HG03135 (cell line): ENCODE results near the gene HHATL.
"Not testable (repeated sequence)": the region's sequence is repeated elsewhere in the genome, so short reads cannot be mapped to it uniquely, and the experiment has no call there.

ENCODE experiments used
- ATAC-seq: cut with Tn5 transposase; IDR thresholded peaks from one replicate; pipeline ENCODE4 v1.9.1; 2021; ENCODE audit warnings: mild to moderate bottlenecking, moderate library complexity; ENCODE audit not compliant: unreplicated experiment

HHATL gene

DNA sequence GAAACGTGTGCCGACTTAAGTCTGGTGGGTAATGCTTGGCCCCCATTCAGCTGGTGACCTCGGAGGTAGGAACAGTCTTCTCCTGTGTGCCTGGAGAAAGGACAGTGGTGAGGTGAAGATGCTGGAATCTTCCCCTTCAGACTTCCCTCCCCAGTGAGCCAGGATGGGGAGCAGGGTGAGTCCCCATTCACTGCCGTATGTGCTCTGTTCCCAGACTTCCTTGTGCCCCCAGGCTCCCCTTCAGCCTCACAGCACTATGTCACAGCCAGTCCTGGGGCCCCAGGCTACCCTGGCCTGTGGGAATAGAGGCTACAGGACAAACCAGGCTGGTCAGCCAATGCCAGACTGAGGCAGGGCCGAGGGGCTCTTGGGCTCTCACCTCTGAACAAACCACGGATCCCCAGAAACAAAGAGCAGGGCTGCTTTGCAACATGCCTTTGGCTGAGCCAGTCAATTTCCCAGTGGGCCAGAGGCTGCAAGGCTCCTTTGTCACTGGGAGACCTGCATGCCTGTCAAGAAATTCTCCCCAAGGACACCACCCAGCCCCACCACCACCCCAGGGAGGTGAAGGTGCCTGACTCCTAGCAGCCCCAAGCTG, 31.8 kb upstream of the HHATL start:
- no peak for ATAC-seq

DNA sequence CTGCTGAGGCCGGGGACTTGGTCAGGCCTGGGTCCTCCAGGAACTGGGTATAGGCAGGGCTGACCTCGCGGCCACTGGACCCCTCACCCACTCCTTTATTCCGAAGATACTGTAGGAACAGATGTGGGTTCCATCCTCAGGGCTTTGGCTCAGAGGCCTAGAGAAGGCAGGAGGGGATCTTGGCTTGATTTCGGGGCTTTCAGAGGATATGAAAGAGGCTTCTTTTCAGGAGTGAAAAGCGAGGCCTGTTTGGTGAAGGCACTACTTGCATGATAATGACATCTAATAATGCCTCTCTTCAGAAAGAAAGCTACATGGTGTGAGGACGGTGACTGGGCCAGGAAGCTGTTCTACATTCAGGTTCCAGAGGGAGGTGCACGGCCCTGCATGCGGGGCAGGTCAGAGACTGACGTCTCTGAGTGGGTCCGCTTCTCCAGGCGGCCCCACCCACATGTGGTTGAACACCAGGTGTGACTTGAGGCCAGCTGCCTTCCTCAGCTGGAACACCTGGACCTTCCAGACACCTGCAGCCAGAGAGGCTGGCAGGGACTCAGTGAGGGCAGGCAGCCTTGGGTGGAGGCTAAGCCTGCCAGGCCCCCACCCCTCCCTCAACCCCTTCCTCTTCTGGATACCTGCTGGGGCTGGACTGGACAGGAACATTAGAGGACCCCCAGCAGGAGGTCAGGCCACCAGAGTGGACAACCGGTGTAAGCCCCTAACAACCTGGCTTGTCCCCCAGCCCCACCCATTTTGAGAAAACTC, 31.1 kb upstream of the HHATL start:
- ATAC-seq: no peak

DNA sequence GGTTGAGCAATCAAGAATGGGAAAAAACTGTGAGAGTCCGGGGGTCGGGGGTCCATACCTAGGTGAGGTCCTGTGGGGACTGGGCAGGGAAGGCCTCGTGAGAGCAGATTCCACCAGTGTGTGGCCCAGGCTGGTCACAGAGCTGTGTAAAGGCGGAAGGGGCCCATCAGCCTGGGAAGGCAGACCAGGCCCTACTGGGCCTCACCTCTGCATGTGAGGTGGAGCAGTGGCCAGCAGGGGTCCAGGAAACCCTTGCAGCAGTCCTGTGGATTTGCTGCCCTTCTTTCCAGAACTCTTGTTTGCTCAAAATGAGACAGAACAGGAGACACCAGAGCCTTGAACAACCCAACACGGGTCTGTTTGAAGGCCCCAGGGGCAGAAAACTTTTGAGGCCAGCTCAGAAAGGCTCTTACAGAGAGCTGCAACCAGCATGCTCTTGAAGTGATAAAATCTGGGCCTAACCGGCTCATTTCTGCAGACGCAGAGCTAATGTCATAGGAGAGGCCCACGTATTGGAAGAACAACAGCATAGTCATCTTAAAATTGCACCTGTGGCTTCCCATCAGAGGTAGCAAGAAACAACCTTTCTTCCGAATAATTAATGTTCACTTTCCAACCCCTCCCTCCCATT, 30.3 kb upstream of the HHATL start:
- ATAC-seq: no peak

DNA sequence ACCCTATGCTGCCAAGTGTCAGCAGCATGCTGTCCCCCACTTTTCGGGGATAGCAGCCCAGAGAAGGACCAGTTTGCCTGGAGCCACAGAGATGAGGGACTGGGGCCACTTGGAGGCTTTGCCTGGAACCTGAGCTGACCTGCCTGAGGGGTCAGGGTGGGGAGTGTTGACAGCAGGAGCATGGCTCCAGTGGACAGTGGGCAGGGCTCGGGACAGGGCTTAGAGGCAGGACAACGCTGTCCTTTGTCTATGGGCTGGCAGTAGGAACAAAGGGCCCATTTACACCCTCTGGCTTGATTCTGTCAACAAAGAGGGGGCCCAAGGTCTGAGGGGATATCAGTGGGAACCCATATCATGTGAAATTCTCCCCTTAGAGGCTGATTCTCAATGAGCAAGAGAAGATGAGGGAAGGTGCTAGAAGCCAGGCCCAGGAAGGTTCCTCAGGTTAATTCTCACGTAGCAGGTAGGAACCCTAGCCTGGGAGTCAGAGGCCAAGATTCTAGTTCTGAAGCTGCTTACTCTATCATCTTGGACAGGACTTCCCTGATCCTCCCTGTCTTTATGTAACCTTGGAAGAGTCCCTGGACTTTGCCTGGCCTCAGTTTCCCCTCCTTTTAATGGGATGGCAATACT, 29.7 kb upstream of the HHATL start:
- ATAC-seq: no peak

DNA sequence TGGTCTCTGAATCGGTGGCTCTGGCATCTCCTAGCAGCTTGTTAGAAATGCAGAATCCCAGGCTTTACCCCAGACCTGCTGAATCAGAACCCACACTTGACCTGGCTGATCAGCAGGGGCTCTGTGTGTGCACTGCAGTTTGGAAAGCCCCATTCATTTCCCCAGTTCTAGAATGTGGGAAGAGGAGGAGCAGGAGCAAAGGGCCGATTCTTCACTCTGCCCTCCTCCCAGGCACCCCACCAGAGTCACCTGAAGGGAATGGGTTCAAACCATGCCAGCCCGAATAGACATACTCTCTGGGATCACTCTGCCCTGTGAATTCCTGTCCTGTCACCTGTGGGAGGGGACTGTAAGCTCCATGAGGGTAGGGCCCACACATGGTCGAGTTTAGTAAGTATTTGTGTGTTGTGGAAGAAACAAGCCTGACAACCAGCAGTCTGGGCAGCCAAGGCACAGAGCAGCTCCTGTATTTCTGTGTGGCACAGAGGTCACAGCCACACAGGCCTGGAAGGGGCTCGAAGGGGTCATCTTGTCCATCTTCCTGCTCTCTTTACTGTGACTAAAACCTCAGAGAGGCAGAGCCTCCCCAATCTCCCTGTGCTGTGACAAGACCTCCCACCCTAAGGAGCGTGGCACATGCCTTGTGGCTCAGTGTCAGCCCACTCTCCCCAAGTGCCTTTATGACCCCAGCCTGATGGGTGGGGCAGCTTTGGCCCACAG, 29.0 kb upstream of the HHATL start:
- no peak for ATAC-seq

DNA sequence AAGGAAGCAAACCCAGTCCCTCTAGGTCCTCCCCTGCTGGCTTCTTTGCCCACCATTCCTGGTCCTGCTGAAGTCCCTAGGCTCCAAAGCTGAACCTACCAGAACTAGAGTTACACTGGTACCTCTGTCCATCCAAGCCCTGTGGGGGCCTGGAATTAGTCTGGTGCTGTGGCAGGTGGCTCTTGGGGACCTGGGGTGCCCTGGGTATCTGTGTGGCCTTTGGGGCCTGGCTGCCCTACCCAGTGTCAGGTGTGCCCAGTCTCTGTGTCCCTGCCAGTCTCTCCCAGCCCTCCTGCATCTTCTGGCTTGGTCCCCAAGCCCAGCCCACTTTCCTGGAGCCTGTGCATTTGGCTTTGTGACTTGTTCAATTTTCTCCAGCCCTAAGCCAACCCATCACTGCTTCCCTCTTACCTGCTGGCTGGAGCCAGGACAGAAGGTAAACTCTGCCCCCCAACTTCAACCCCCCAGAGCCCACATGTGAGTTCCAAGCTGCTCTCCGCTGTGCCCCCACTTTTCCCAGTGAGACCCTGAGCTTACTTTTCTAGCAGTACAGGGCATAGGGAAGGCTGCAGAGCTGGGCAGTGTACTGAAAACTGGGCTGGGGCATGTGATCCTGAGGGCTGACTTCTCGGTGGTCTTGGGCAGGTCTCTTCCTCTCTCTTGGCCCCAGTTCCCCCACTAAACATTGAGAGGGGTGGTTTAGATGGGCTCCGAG, 28.3 kb upstream of the HHATL start:
- no peak for ATAC-seq

DNA sequence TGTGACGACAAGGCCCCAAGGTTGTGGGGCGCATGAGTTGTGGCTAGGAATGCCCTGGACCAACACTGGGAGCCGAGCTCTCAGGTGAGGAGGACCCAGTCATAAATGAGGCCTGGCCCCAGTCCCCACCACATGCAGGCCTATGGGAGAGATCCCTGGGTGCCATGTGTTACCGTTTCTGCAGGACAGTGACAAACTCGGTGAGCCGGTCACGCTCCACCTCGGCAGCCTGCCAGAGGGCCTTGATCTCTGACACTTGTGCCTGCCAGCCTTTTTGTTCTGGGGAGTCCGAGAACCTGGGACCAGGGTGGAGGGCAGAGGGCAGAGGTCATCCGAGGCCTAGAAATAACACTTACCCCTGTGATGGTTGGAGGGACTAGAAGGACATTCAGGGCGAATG, 27.7 kb upstream of the HHATL start:
- no peak for ATAC-seq

DNA sequence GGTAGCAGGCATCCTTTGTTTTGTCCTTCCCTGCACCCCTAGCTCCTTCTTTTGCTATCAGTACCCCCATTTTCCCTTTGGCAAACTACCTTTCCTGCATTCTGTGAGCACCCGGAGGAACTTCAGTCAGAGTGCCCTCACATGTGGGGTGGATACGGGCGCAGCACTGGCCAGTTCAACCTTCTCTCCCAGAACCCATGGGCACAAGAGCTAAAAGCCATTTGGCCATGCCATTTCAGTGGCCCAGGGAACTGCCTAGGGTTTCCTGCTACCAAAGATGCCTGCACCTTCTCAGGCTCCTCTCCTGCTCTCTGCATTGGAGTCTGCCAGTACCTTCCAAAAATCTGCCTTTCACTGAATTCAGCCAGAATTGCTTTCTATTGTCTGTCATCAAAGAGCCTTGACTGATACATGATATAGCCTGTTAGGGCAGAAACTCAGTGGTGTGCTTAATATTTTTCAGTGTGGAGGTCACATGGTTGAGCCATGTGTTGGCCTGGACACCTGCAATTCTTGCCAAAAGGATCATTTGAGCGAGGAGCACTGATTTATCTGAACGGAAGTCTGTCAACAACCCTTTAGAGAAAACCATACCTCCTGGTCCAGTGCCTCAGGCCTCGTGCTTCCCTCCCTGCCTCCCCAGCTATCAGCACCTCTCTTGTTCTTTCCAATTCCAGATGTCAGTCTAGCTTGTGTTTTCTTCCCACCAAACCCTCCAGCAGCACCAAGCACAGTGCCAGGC, 27.0 kb upstream of the HHATL start:
- ATAC-seq: no peak

DNA sequence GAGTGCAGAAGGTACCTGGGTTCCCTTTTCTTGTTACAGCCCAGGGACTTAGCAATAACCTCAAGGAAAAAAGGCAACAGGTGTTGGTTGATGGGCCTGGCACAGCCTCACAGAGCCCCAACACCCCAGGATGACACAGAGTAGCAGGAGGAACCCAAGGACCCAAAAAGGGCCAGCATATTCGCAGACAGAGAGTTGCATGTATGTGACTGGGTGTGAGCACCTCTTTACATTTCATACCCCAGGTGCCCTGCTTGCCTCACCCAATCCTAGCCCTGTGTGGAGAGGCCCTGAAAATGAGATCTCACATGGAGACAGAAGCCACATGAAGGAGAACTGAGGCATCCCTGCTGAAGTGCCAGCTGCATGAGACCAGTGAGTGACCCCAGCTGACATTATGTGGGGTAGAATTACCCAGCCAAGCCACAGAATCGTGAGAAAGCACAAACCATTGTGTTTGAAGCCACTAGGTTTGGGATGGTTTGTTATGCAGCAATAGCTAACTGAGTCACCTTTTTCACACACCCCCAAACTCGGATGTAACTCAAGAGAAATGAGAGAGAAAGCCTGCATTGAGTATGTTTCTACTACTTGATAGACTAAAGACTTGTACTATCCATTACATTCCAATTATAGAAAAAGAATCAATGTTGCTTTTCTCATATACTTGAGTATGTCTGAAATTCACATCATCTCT, 26.2 kb upstream of the HHATL start:
- no peak for ATAC-seq

DNA sequence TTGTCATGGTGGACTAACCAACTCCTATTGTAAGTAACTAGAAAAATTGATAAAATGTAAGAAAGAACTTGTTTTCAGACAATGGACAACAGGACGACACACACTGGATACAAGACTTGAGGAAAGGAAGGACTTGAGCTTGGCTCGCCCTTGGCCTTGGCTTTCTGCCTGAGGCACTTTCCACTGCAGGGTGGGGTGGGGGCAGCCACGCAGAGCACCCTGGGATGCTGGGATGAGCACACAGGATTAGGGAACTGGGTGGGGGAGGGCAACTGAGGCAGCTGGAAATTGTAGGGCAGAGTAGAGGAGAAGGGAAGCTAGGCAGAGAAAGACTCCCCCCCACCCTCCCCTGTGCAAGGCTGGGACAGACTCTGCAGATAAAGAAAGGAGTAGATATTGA, 25.5 kb upstream of the HHATL start:
- no peak for ATAC-seq

DNA sequence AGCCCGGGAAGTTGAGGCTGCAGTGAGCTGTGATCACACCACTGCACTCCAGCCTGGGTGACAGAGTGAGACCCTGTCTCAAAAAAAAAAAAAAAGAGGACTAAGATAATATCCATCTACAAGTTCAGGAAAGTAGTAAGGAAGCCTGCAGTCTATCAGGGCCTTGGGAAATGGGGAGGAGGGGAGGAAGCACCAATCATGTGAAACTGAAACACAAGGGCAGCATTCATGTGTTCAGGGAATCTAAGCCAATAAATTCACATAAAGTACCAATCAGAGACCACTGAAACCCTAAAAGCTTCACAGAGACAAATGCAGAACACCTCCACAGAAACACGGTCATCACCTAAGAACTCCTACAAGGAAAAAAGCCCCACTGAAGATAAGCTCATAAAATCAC, 22.9 kb upstream of the HHATL start:
- ATAC-seq: no peak

DNA sequence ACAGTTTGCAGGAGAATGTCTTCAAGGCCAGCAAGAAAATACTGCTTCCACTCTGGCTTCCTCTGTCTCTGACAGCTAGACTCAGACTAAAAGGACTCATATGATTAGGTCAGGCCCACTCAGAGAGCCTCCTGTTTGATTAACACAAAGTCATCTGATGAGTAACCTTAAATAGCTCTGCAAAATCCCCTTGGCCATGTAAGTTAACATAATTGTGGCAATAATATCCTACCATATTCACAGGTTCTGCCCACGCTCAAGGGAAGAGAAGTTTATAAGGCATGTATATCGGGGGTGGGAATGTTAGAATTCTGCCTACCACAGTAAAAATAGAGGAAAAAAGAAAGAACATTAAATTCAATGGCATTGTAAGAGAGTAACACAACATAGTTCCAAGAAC, 20.6 kb upstream of the HHATL start:
- no peak for ATAC-seq

DNA sequence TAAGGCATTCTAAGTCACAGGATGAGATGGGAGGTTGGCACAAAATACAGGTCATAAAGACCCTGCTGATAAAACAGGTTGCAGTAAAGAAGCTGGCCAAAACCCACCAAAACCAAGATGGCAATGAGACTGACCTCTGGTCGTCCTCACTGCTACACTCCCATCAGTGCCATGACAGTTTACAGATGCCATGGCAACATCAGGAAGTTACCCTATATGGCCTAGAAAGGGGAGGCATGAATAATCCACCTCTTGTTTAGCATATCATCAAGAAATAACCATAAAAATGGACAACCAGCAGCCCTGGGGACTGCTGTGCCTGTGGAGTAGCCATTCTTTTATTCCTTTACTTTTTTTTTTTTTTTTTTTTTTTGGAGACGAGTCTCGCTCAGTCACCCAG, 19.8 kb upstream of the HHATL start:
- not testable (repeated sequence) for ATAC-seq

DNA sequence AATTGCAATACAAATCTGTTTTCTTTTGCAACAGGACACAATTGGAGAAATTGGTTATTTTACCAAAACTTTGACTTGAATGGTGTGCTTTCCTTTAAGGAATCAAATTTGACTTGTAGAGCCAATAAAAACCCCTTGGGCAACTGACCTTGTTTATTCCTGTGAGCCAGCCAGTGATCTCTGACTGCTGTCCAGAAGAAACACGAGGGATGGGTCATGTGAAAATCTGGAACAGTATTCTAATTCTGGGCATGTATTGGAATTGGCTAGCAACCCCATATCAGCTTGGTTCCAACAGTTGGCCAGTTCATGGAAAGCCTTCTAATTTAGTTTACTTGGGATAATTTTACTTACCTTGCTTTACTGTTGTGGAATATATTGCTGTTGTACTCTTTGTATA, 19.1 kb upstream of the HHATL start:
- ATAC-seq: no peak

DNA sequence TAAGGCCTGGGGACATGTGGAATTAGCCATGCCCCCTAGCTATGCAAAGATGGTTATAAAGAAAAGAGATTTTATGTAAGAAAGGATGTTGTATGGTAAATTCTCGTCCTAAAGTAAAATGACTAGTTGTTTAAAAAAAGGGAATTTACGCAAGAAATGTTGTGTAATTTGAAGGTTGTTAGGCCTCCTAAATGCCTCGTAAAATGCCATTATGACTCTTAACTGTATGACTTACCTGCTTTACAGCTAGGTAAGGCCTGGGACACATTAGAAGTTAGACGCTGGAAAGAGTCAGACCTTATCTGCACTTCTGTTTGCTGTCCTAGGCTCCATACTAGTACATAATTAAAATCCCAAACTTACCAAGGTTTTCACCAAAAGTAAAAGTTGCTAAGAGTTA, 17.5 kb upstream of the HHATL start:
- ATAC-seq: no peak

DNA sequence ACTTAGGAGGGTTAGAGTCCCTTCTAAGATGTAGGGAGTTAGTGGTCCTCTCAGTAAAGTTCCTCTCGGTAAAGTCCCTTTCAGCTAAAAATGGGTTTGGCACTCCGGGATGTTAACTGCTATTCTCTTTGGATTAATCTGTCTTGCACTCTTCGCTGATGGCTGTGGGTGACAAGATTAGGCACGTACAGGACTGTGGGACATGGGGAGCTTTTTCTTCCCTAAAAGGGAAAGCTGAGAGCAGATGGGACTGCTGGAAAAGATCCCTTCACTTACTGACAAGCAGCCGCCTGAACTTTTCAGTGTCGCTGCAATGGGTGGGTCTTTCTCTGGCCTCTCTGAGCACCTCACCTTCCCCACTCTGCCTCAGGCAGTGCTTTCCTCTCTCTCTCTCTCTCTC, 16.4 kb upstream of the HHATL start:
- ATAC-seq: no peak

DNA sequence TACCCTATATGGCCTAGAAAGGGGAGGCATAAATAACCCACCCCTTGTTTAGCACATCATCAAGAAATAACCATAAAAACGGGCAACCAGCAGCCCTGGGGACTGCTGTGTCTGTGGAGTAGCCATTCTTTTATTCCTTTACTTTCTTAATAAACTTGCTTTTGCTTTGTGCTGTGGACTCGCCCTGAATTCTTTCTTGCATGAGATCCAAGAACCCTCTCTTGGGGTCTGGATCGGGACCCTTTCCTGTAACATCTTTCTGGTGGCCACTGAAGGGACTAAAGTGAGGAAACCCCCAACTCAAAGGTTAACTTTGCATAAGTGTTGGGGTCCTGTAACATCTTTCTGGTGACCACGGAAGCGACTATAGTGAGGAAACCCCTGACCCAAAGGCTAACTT, 15.7 kb upstream of the HHATL start:
- no peak for ATAC-seq

DNA sequence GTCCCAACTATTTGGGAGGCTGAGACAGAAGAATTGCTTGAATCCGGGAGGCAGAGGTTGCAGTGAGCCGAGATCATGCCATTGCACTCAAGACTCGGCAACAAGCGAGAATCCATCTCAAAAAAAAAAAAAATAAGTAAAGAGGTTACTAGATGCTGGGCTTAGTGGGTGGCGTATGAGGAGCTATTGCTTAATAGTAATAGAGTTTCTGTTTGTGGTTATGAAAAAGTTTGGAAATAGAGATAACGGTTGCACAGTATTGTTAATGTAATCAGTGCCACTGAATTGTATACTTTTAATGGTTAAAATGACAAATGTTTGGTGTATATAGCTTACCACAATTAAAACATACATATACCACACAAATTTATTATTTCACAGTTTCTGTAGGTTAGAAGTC, 14.7 kb upstream of the HHATL start:
- no peak for ATAC-seq

DNA sequence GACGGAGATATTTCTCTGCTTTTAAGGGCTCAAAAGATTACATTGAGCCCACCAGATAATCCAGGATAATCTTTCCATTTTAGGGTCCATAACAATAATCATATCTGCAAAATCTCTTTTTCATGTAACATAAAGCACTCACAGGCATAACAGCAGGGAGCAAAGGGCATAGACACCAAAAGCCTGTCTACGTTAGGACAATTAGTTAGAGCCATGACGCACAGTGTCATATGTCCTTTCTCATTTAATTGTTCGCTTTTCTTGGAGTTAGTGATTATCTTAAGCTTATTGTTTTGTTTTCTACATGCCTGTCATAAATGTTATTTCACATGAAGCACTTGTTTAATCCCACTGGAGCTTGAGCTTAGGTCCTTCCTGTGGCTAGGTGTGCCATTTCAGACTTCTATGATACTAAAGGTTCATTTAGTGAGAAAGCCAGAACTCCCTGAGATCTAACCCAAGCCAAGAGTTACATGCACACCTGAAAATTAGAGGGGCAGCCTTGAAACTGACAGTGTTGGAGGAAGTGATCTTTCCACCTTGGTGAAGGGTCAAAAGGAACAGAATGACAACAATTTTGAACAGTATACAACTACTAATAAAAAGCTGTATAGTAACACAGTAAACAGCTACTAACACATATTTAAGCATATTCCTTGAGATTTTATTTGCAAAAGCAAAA, 11.7 kb upstream of the HHATL start:
- no peak for ATAC-seq
